ENCODE data around the gene UNC13D.

DNA sequence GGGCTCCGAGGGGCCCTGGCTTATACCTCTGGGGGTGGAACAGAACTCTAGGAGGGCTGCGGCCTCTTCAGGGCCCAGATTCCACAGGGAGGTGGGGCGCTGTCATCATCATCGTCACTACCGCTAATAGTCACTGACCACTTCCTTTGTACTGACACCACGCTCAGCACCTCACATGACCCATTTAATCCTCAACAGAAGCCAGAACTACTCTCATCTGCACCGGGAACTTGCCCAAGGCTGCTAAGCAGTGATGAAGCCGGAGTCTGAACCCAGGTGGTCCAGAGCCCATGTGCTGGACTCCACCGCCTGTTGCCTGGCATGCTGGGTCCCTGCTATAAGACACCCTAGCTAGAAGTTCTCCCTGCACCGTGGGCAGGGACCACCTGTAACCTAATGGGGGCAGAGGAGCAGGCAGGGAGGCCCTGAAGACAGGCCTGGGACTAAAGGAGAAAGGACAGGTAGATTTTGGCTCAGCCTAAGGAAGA, 12.0 kb downstream of the UNC13D start:
- TF ChIP-seq POLR2AphosphoS5 (IDR thresholded peaks at IDR 0.05; ENCODE audit: low read depth, low read length), result no peak
- no peak for TF ChIP-seq RAD21 (IDR thresholded peaks at IDR 0.05; ENCODE audit: low read depth)
- TF ChIP-seq, protein P1, sequence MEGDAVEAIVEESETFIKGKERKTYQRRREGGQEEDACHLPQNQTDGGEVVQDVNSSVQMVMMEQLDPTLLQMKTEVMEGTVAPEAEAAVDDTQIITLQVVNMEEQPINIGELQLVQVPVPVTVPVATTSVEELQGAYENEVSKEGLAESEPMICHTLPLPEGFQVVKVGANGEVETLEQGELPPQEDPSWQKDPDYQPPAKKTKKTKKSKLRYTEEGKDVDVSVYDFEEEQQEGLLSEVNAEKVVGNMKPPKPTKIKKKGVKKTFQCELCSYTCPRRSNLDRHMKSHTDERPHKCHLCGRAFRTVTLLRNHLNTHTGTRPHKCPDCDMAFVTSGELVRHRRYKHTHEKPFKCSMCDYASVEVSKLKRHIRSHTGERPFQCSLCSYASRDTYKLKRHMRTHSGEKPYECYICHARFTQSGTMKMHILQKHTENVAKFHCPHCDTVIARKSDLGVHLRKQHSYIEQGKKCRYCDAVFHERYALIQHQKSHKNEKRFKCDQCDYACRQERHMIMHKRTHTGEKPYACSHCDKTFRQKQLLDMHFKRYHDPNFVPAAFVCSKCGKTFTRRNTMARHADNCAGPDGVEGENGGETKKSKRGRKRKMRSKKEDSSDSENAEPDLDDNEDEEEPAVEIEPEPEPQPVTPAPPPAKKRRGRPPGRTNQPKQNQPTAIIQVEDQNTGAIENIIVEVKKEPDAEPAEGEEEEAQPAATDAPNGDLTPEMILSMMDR (IDR thresholded peaks at IDR 0.05 in 2 of 3, conservative IDR thresholded peaks at IDR 0.05 in 1 of 3; ENCODE audit: borderline replicate concordance in 1 of 3, insufficient read depth in 1 of 3, low read depth in 2 of 3, low read length in 2 of 3), result no peak
